Measurements from ENCODE around the gene SLF2. TPM values are rescaled to one million over a fixed set of nuclear protein-coding genes. Genes with fewer than 3 reads are reported as not detected.
A peak's percentile ranks its signal among the peaks of the same experiment; 100 is the strongest.

The SLF2 gene
- total and polyA plus RNA-seq, 12 donors: 4.8 to 23.6 (median 18.3) TPM

GRCh38 chr10:101000127-101000914, 87.6 kb downstream of the SLF2 start:
- Histone ChIP-seq H3K27ac (peak overlapping the region; percentile 98 to 100 (median 100)), H3K4me3 (peak overlapping the region; percentile 64 to 93 (median 85)), H3K9me3 (no peaks in the 10 kb centered on the region), H3K36me3 (peaks cover 0 to 31% (median 25%) of the 10 kb centered on the region in 9 donors), H3K27me3 (no peaks in the 10 kb centered on the region), H3K4me1 (peaks cover 19 to 79% (median 61%) of the 10 kb centered on the region in 9 donors)
- intact Hi-C loops (cut with DNase I): no loop called here
- DNase-seq (peak in 1 of 2 donors; percentile 51), ATAC-seq (no peak)
- no peak for TF ChIP-seq CTCF (IDR thresholded peaks at IDR 0.05)
- 3 to 4% methylated on average over 19 of the region's 19 CpGs for WGBS, 2 donors

GRCh38 chr10:101000915-101001658, 88.3 kb downstream of the SLF2 start:
- peaks cover 19 to 84% (median 61%) of the 10 kb centered on the region in 9 donors for H3K4me1 ChIP-seq
- WGBS, 2 donors: 16 to 18% methylated on average over 12 of the region's 12 CpGs
- peak; percentile 25 to 65 (median 52) for ATAC-seq

GRCh38 chr10:101001659-101002035, 88.9 kb downstream of the SLF2 start:
- TF ChIP-seq CTCF (IDR thresholded peaks at IDR 0.05): peak in 1 of 9 donors; percentile 4
- Histone ChIP-seq H3K36me3 (peaks cover 0 to 44% (median 37%) of the 10 kb centered on the region in 9 donors), H3K4me3 (peak overlapping the region in 9 of 10 donors; percentile 4 to 93 (median 85)), H3K27me3 (no peaks in the 10 kb centered on the region), H3K27ac (peak overlapping the region in 9 of 10 donors; percentile 99 to 100 (median 100)), H3K4me1 (peaks cover 15 to 84% (median 56%) of the 10 kb centered on the region in 9 donors), H3K9me3 (no peaks in the 10 kb centered on the region)
- WGBS, 2 donors: 45 to 46% methylated on average over 5 of the region's 5 CpGs
- DNase-seq (no peak), ATAC-seq (no peak)
- intact Hi-C loops (cut with DNase I): no loop called here

More at GRCh38 chr10:101000915-101001658, 88.3 kb downstream of the SLF2 start:
- H3K9me3 ChIP-seq: no peaks in the 10 kb centered on the region
- H3K4me3 ChIP-seq: peak overlapping the region; percentile 64 to 93 (median 85)
- intact Hi-C loops (cut with DNase I): no loop called here
- H3K27me3 ChIP-seq: no peaks in the 10 kb centered on the region
- peak; percentile 86 to 95 for DNase-seq
- H3K36me3 ChIP-seq: peaks cover 0 to 39% (median 31%) of the 10 kb centered on the region in 9 donors
- H3K27ac ChIP-seq: peak overlapping the region; percentile 98 to 100 (median 100)
- TF ChIP-seq CTCF (IDR thresholded peaks at IDR 0.05): peak in 2 of 9 donors; percentile 17 to 25

- 61 to 79% methylated on average over 11 of the region's 11 CpGs for WGBS, 2 donors
- Histone ChIP-seq H3K27ac (peak overlapping the region in 9 of 10 donors; percentile 99 to 100 (median 100)), H3K27me3 (no peaks in the 10 kb centered on the region), H3K36me3 (peaks cover 0 to 52% (median 40%) of the 10 kb centered on the region in 9 donors), H3K4me3 (peak overlapping the region in 1 of 10 donors; percentile 88), H3K9me3 (no peaks in the 10 kb centered on the region), H3K4me1 (peaks cover 14 to 87% (median 56%) of the 10 kb centered on the region in 9 donors)
- no peak for TF ChIP-seq CTCF (IDR thresholded peaks at IDR 0.05)
- ATAC-seq (no peak), DNase-seq (no peak)
- intact Hi-C loops (cut with DNase I): no loop called here
Measured at GRCh38 chr10:101002456-101002855, 89.7 kb downstream of the SLF2 start.

Data from heart right ventricle (tissue), 16 donors.